Measurements from ENCODE around the gene LY6G6D. TPM values are rescaled to one million over a fixed set of nuclear protein-coding genes. Genes with fewer than 3 reads are reported as not detected.

LY6G6D gene
- total and polyA plus RNA-seq, 2 donors (not counting 3 experiments of a cell fraction or from before 2014, with no cell fraction given): not detected

GRCh38 chr6:31690231-31691077 is 24.7 kb upstream of the LY6G6D start:
- peaks cover 10% of the 10 kb centered on the region for H3K4me1 ChIP-seq (ENCODE audit: control insufficient read depth, extremely low read depth, insufficient read depth, low read length)
- dilution Hi-C loops (cut with MboI; ENCODE audit: extremely low pct_ligation_motif_present, low sequenced_read_pairs): no loop called here
- no peaks in the 10 kb centered on the region for H4K20me1 ChIP-seq (replicated peaks; ENCODE audit: control insufficient read depth, extremely low read depth, insufficient read depth, low read length)
- ChIA-PET CTCF (interaction anchor here (0.6 to 2.1 kb wide), 10 partner anchors 10 to 200 kb away, joined by 3 to 12 read pairs (median 4); partner anchors contain the start of genes BAG6, LSM2 and LY6G5C), POLR2A (interaction anchor here (1.5 kb wide), 1 partner anchor 137 kb away, joined by 4 read pairs; the partner anchor contains the start of gene HSPA1B)
- no peak overlapping the region for H2AFZ ChIP-seq (ENCODE audit: low read depth, low read length)
- TF ChIP-seq GATA2 (IDR thresholded peaks at IDR 0.05; ENCODE audit: insufficient read depth, insufficient read length, low read depth, low read length): no peak
- TF ChIP-seq JUN (IDR thresholded peaks at IDR 0.05; ENCODE audit: borderline replicate concordance, insufficient read depth, insufficient read length, low read depth): no peak
- no peak for TF ChIP-seq POLR2AphosphoS5 (IDR thresholded peaks at IDR 0.05; ENCODE audit: insufficient read depth, low read depth, low read length)
- TF ChIP-seq CTCF (IDR thresholded peaks at IDR 0.05; ENCODE audit: extremely low read depth in 1 of 2, insufficient read depth in 1 of 2, low read depth in 1 of 2, low read length in 2 of 2): no peak
- TF ChIP-seq MAX (IDR thresholded peaks at IDR 0.05; ENCODE audit: insufficient read depth, insufficient read length): no peak
- TF ChIP-seq FOS (IDR thresholded peaks at IDR 0.05; ENCODE audit: borderline replicate concordance, insufficient read depth, low read length): no peak
- no peak for TF ChIP-seq MYC (IDR thresholded peaks at IDR 0.05; ENCODE audit: low read depth, low read length)
- TF ChIP-seq EZH2 (IDR thresholded peaks at IDR 0.05; ENCODE audit: borderline replicate concordance, low read depth, low read length, severe bottlenecking): no peak
- no peak for TF ChIP-seq POLR2A (IDR thresholded peaks at IDR 0.05; ENCODE audit: low read depth, low read length)
- no peak overlapping the region for H3K9ac ChIP-seq (replicated peaks; ENCODE audit: extremely low read depth, insufficient read depth, low read length)
- H3K36me3 ChIP-seq (ENCODE audit: control insufficient read depth in 2 of 2, extremely low read depth in 1 of 2, insufficient read depth in 2 of 2, low read length in 2 of 2): peaks cover 6 to 48% of the 10 kb centered on the region in 2 experiments
- FAIRE-seq (peak; percentile 49), DNase-seq (ENCODE audit: low read depth, low spot score) (peak; percentile 17)
- H3K27me3 ChIP-seq (ENCODE audit: control insufficient read depth in 2 of 2, insufficient read depth in 2 of 2, low read length in 2 of 2): no peaks in the 10 kb centered on the region
- H3K4me2 ChIP-seq (ENCODE audit: insufficient read depth, low read length): no peak overlapping the region
- no peaks in the 10 kb centered on the region for H3K79me2 ChIP-seq (ENCODE audit: control insufficient read depth, insufficient read depth, low read length)
- no TSS peak for BruUV-seq (replicated peaks)
- H3K9me1 ChIP-seq (replicated peaks; ENCODE audit: control insufficient read depth, extremely low read depth, insufficient read depth, low read length): no peaks in the 10 kb centered on the region
- no peak overlapping the region for H3K4me3 ChIP-seq (replicated peaks in 1 of 3; ENCODE audit: insufficient read depth in 1 of 3, low read depth in 1 of 3, low read length in 3 of 3)
- no peaks in the 10 kb centered on the region for H3K9me3 ChIP-seq (replicated peaks; ENCODE audit: control insufficient read depth, insufficient read depth, low read length)
- H3K27ac ChIP-seq (ENCODE audit: insufficient read depth, low read depth, low read length): no peak overlapping the region
- intact Hi-C loops (cut with micrococcal nuclease): no loop called here

All from endothelial cell of umbilical vein (primary cell).